NB4 (cell line): ENCODE data around the gene CHML.

Experiments
- CTCF ChIP-seq: IDR thresholded peaks from one replicate; pipeline ENCODE4 v1.5.1; 2012; ENCODE audit warnings: low read depth, low read length
- MYC ChIP-seq: IDR thresholded peaks from 2 replicates; pipeline ENCODE4 v1.6.1; 2011; ENCODE audit warnings: low read depth, low read length
- POLR2A ChIP-seq: IDR thresholded peaks from 2 replicates; pipeline ENCODE4 v1.6.1; 2011; ENCODE audit warnings: mild to moderate bottlenecking; ENCODE audit not compliant: insufficient read length; ENCODE audit errors: extremely low read depth

- TF ChIP-seq MYC (no peak), CTCF (no peak), POLR2A (no peak)
These were observed 26.0 kb downstream of the CHML start for GRCh38 chr1:241614144-241614543.
